HepG2 (cell line): Measurements from ENCODE around the gene CAPZB. TPM values are rescaled to one million over a fixed set of nuclear protein-coding genes. Genes with fewer than 3 reads are reported as not detected.

Experiments used
- CBX1 ChIP-seq: IDR thresholded peaks from one replicate; pipeline ENCODE4 v1.6.1; 2016; ENCODE audit warnings: antibody characterized with exemption, low read depth
- E2F2 ChIP-seq: sonication (generic); formaldehyde crosslinking; IDR thresholded peaks from 2 replicates; pipeline ENCODE4 v1.4.0; 2020; ENCODE audit warnings: missing genetic modification reagents, borderline replicate concordance
- ELF3 ChIP-seq: IDR thresholded peaks from 2 replicates; pipeline ENCODE4 v1.6.1; 2016; ENCODE audit warnings: missing genetic modification reagents, missing compliant biosample characterization
- GZF1 ChIP-seq: sonication (generic); formaldehyde crosslinking; IDR thresholded peaks from 2 replicates; pipeline ENCODE4 v1.5.1; 2020; ENCODE audit warnings: mild to moderate bottlenecking, missing genetic modification reagents
- HOXD1 ChIP-seq: sonication (generic); formaldehyde crosslinking; IDR thresholded peaks from 2 replicates; pipeline ENCODE4 v1.5.0; 2020; ENCODE audit warnings: missing genetic modification reagents
- KAT7 ChIP-seq: IDR thresholded peaks from 2 replicates; pipeline ENCODE4 v1.6.1; 2018; ENCODE audit warnings: borderline replicate concordance, missing compliant biosample characterization
- KDM4B ChIP-seq: sonication (generic); formaldehyde crosslinking; IDR thresholded peaks from 2 replicates; pipeline ENCODE4 v1.4.0; 2020; ENCODE audit warnings: missing genetic modification reagents
- KLF16 ChIP-seq, 2 experiments: sonication (generic) in 1 of 2; formaldehyde crosslinking in 1 of 2; IDR thresholded peaks; 2 replicates each; pipeline versions ENCODE4 v1.6.1 to v1.8.0; 2016 to 2023; ENCODE audit warnings: missing genetic modification reagents in 2 of 2, missing compliant biosample characterization in 1 of 2
- PHF5A ChIP-seq: IDR thresholded peaks from one replicate; pipeline ENCODE4 v1.6.1; 2018; ENCODE audit warnings: low read depth, missing genetic modification reagents; ENCODE audit not compliant: unreplicated experiment
- TEAD3 ChIP-seq: optimal IDR thresholded peaks from 2 replicates; pipeline ENCODE3; 2016; ENCODE audit warnings: borderline replicate concordance
- ZBTB2 ChIP-seq: sonication (generic); formaldehyde crosslinking; IDR thresholded peaks from 2 replicates; pipeline ENCODE4 v1.8.0; 2022; ENCODE audit warnings: low read depth, missing genetic modification reagents
- ZBTB44 ChIP-seq: sonication (generic); formaldehyde crosslinking; IDR thresholded peaks from 2 replicates; pipeline ENCODE4 v1.4.0; 2020; ENCODE audit warnings: missing genetic modification reagents
- ZMYM4 ChIP-seq: sonication (generic); formaldehyde crosslinking; IDR thresholded peaks from 2 replicates; pipeline ENCODE4 v1.8.1; 2023; ENCODE audit warnings: mild to moderate bottlenecking, missing genetic modification reagents
- ZNF484 ChIP-seq: sonication (generic); formaldehyde crosslinking; IDR thresholded peaks from 2 replicates; pipeline ENCODE4 v1.5.1; 2020; ENCODE audit warnings: mild to moderate bottlenecking, low read depth, missing genetic modification reagents, borderline replicate concordance
- ZNF501 ChIP-seq: sonication (generic); formaldehyde crosslinking; IDR thresholded peaks from 2 replicates; pipeline ENCODE4 v1.5.1; 2020; ENCODE audit warnings: mild to moderate bottlenecking, moderate library complexity, missing genetic modification reagents
- ZNF572 ChIP-seq: sonication (generic); formaldehyde crosslinking; IDR thresholded peaks from 2 replicates; pipeline ENCODE4 v1.5.1; 2020; ENCODE audit warnings: mild to moderate bottlenecking, missing genetic modification reagents
- ZNF703 ChIP-seq: sonication (generic); formaldehyde crosslinking; IDR thresholded peaks from 2 replicates; pipeline ENCODE4 v1.5.1; 2020; ENCODE audit warnings: missing genetic modification reagents, mild to moderate bottlenecking, moderate library complexity, borderline replicate concordance
- ZNF761 ChIP-seq: sonication (generic); formaldehyde crosslinking; conservative IDR thresholded peaks from 2 replicates; pipeline ENCODE4 v1.4.0; 2020; ENCODE audit warnings: mild to moderate bottlenecking, missing genetic modification reagents
- polyA plus RNA-seq, 8 experiments: library from polyadenylated mRNA; depleted of rRNA in 3 of 8; stranded (reverse) in 7 of 8; unstranded in 1 of 8; fragments of >200 nt; fragmentation: Illumina TruSeq in 4 of 8; extraction: Trizol in 4 of 8; gene quantifications; 2 replicates each; pipeline versions ENCODE4 v1.2.1 to v1.2.3, GENCODE V29; 2011 to 2016; ENCODE audit warnings: low read depth in 4 of 8, missing spikeins in 1 of 8, mixed read lengths in 1 of 8; ENCODE audit not compliant: insufficient read depth in 1 of 8
- total RNA-seq, 5 experiments: library from RNA; depleted of rRNA; stranded (reverse); fragments of >200 nt; fragmentation: Illumina TruSeq; extraction: Trizol; gene quantifications; 2 replicates each; pipeline ENCODE4 v1.2.3, GENCODE V29; 2016; ENCODE audit warnings: low read depth in 1 of 5
- TF ChIP-seq, protein P1 (sequence below): sonication (generic); formaldehyde crosslinking; IDR thresholded peaks from 2 replicates; pipeline ENCODE4 v1.5.1; 2020; ENCODE audit warnings: mild to moderate bottlenecking, missing genetic modification reagents, moderate library complexity
- TF ChIP-seq, protein P2 (sequence below): sonication (generic); formaldehyde crosslinking; IDR thresholded peaks from 2 replicates; pipeline ENCODE4 v1.4.0; 2020; ENCODE audit warnings: mild to moderate bottlenecking, missing genetic modification reagents

The CAPZB gene
- total and polyA plus RNA-seq, 2 of the 13 experiments (the other 11 are each of a cell fraction or from before 2014, with no cell fraction given) = 58.9 to 76.9 TPM

- TF ChIP-seq, protein P1, sequence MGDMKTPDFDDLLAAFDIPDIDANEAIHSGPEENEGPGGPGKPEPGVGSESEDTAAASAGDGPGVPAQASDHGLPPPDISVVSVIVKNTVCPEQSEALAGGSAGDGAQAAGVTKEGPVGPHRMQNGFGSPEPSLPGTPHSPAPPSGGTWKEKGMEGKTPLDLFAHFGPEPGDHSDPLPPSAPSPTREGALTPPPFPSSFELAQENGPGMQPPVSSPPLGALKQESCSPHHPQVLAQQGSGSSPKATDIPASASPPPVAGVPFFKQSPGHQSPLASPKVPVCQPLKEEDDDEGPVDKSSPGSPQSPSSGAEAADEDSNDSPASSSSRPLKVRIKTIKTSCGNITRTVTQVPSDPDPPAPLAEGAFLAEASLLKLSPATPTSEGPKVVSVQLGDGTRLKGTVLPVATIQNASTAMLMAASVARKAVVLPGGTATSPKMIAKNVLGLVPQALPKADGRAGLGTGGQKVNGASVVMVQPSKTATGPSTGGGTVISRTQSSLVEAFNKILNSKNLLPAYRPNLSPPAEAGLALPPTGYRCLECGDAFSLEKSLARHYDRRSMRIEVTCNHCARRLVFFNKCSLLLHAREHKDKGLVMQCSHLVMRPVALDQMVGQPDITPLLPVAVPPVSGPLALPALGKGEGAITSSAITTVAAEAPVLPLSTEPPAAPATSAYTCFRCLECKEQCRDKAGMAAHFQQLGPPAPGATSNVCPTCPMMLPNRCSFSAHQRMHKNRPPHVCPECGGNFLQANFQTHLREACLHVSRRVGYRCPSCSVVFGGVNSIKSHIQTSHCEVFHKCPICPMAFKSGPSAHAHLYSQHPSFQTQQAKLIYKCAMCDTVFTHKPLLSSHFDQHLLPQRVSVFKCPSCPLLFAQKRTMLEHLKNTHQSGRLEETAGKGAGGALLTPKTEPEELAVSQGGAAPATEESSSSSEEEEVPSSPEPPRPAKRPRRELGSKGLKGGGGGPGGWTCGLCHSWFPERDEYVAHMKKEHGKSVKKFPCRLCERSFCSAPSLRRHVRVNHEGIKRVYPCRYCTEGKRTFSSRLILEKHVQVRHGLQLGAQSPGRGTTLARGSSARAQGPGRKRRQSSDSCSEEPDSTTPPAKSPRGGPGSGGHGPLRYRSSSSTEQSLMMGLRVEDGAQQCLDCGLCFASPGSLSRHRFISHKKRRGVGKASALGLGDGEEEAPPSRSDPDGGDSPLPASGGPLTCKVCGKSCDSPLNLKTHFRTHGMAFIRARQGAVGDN (CRISPR knock-in tag) = peak; percentile 29; the same call in 1 of the 2 replicates
- peak; percentile 28 for TF ChIP-seq TEAD3
- TF ChIP-seq GZF1 (CRISPR knock-in tag) = no peak
- TF ChIP-seq ZNF572 = no peak
- no peak for TF ChIP-seq ZNF484
- TF ChIP-seq E2F2 = no peak
- no peak for TF ChIP-seq ZBTB44 (CRISPR knock-in tag)
- TF ChIP-seq, protein P2, sequence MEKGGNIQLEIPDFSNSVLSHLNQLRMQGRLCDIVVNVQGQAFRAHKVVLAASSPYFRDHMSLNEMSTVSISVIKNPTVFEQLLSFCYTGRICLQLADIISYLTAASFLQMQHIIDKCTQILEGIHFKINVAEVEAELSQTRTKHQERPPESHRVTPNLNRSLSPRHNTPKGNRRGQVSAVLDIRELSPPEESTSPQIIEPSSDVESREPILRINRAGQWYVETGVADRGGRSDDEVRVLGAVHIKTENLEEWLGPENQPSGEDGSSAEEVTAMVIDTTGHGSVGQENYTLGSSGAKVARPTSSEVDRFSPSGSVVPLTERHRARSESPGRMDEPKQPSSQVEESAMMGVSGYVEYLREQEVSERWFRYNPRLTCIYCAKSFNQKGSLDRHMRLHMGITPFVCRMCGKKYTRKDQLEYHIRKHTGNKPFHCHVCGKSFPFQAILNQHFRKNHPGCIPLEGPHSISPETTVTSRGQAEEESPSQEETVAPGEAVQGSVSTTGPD (CRISPR knock-in tag) = 0 out of 2 replicates have a peak, but pooled peaks have one; percentile 34
- no peak for TF ChIP-seq ZNF761 (CRISPR knock-in tag)
- no peak for TF ChIP-seq PHF5A (CRISPR knock-in tag)
- no peak for TF ChIP-seq ELF3 (CRISPR knock-in tag)
- peak; percentile 63; the same call in 1 of the 2 replicates for TF ChIP-seq ZNF501 (CRISPR knock-in tag)
- no peak for TF ChIP-seq ZNF703 (CRISPR knock-in tag)
- TF ChIP-seq ZMYM4 (CRISPR knock-in tag) = peak; percentile 26; the same call in 1 of the 2 replicates
- TF ChIP-seq KDM4B (CRISPR knock-in tag) = no peak
- TF ChIP-seq KAT7 (CRISPR knock-in tag) = no peak
- TF ChIP-seq HOXD1 (CRISPR knock-in tag) = no peak
- no peak for TF ChIP-seq KLF16 (CRISPR knock-in tag; IDR thresholded peaks at IDR 0.05)
- TF ChIP-seq CBX1 = peak; percentile 42
- no peak for TF ChIP-seq ZBTB2 (CRISPR knock-in tag)
Observed at GRCh38 chr1:19387045-19387467, 98.3 kb downstream of the CAPZB start (continued).
